K562 (cell line): Measurements from ENCODE around the gene CAMK1D. TPM values are rescaled to one million over a fixed set of nuclear protein-coding genes. Genes with fewer than 3 reads are reported as not detected.

Experiments used
- ATAC-seq: fragments of 200-7000 bp; cut with Tn5 transposase; 3 replicates; pipeline ENCODE4 v1.9.1; 2020; ENCODE audit warnings: moderate library complexity
- BruUV-seq: library from RNA; stranded (reverse); fragments of 400-500 nt; replicated peaks from 2 replicates; lab custom pipeline; 2021; lab: Mats Ljungman, UMichigan
- CTCF ChIA-PET: fragments of 300-600 bp; formaldehyde crosslinking; extraction: SDS; loops from one replicate; lab custom pipeline; 2021; ENCODE audit warnings: low intra/inter-chr PET ratio; lab: Yijun Ruan, JAX
- POLR2A ChIA-PET: fragments of 300-600, 350-650 bp; sonication (Branson Sonifier 250); formaldehyde crosslinking; extraction: SDS; loops from one replicate; lab custom pipeline; 2021; ENCODE audit warnings: antibody characterized with exemption, inconsistent platforms; lab: Yijun Ruan, JAX
- DNase-seq, 4 experiments: peaks; one replicate each; pipeline versions ENCODE4 v3.0.0 to v3.0.0-alpha.2; 2011 to 2018; ENCODE audit warnings: low spot score in 3 of 4, mixed read lengths in 3 of 4; ENCODE audit errors: extremely low read depth in 1 of 4
- FAIRE-seq: peaks from 2 replicates; lab custom pipeline; 2011; peaks lifted over from hg19 to GRCh38; lab: Jason Lieb, UNC
- H2AFZ ChIP-seq: 2 replicates; pipeline ENCODE4 v1.6.0; 2011; ENCODE audit warnings: low read depth, low read length, control low read depth, inconsistent platforms
- H3K27ac ChIP-seq: fragments of 200-600 bp; 3 replicates; pipeline ENCODE4 v1.8.0; 2011; ENCODE audit warnings: low read depth, mild to moderate bottlenecking, control low read depth, inconsistent platforms, low read length, moderate library complexity, mixed read lengths; ENCODE audit errors: extremely low read depth
- H3K27me3 ChIP-seq, 2 experiments: fragments of 300-600 bp in 1 of 2; 2 replicates in 1 of 2; 3 replicates in 1 of 2; pipeline versions ENCODE4 v1.6.0 to v1.8.0; 2011; ENCODE audit warnings: inconsistent platforms in 2 of 2, low read length in 2 of 2, mild to moderate bottlenecking in 1 of 2, mixed read lengths in 1 of 2, moderate library complexity in 1 of 2; ENCODE audit not compliant: control insufficient read depth in 2 of 2, insufficient read depth in 2 of 2
- H3K36me3 ChIP-seq: fragments of 300-600 bp; 3 replicates; pipeline ENCODE4 v1.8.0; 2011; ENCODE audit warnings: mild to moderate bottlenecking, low read length, inconsistent platforms; ENCODE audit not compliant: control insufficient read depth, insufficient read depth
- H3K4me1 ChIP-seq, 2 experiments: fragments of 200-600 bp in 1 of 2; replicated peaks in 1 of 2; 2 replicates in 1 of 2; 3 replicates in 1 of 2; pipeline versions ENCODE4 v1.5.1 to v1.8.0; 2011; ENCODE audit warnings: inconsistent platforms in 2 of 2, low read length in 2 of 2, mild to moderate bottlenecking in 1 of 2, mixed read lengths in 1 of 2, moderate library complexity in 1 of 2; ENCODE audit not compliant: control insufficient read depth in 2 of 2, insufficient read depth in 2 of 2
- H3K4me2 ChIP-seq: 2 replicates; pipeline ENCODE4 v1.6.1; 2011; ENCODE audit warnings: low read length, control low read depth, inconsistent platforms, mixed read lengths; ENCODE audit not compliant: insufficient read depth
- H3K4me3 ChIP-seq: fragments of 200-600 bp; sonication (generic), shearing (Covaris generic); 2 replicates; pipeline ENCODE4 v1.5.1; 2016; ENCODE audit warnings: control low read depth, inconsistent platforms
- H3K79me2 ChIP-seq: fragments of 200-600 bp; 3 replicates; pipeline ENCODE4 v1.8.0; 2011; ENCODE audit warnings: low read length, inconsistent platforms; ENCODE audit not compliant: control insufficient read depth, insufficient read depth
- H3K9ac ChIP-seq, 2 experiments: 2 replicates each; pipeline versions ENCODE4 v1.6.0 to v1.6.1; 2011; ENCODE audit warnings: low read depth in 2 of 2, low read length in 2 of 2, control low read depth in 1 of 2, inconsistent platforms in 1 of 2, mild to moderate bottlenecking in 1 of 2, mixed read lengths in 1 of 2; ENCODE audit not compliant: insufficient read depth in 1 of 2
- H3K9me1 ChIP-seq: one replicate; pipeline ENCODE4 v1.6.0; 2011; ENCODE audit warnings: inconsistent platforms, mild to moderate bottlenecking, low read length, moderate library complexity; ENCODE audit not compliant: control insufficient read depth, insufficient read depth
- H3K9me3 ChIP-seq: replicated peaks from 2 replicates; pipeline ENCODE4 v1.5.1; 2011; ENCODE audit warnings: low read depth, low read length, inconsistent platforms; ENCODE audit not compliant: control insufficient read depth, insufficient read depth
- H4K20me1 ChIP-seq: replicated peaks from 2 replicates; pipeline ENCODE4 v1.6.1; 2011; ENCODE audit warnings: low read length, inconsistent platforms, mixed read lengths; ENCODE audit not compliant: control insufficient read depth, insufficient read depth
- BMI1 ChIP-seq: fragments of 150-350 bp; IDR thresholded peaks from 2 replicates; pipeline ENCODE4 v1.6.1; 2014; ENCODE audit warnings: low read length
- PURB ChIP-seq: sonication (generic); formaldehyde crosslinking; IDR thresholded peaks from 2 replicates; pipeline ENCODE4 v1.9.0; 2021; ENCODE audit warnings: low read depth, mild to moderate bottlenecking, missing genetic modification reagents
- SAP30 ChIP-seq: fragments of 200-600 bp; sonication (generic); IDR thresholded peaks from 2 replicates; pipeline ENCODE4 v1.6.1; 2012; ENCODE audit warnings: borderline replicate concordance, low read depth, mild to moderate bottlenecking, moderate library complexity, low read length, control low read depth, inconsistent platforms; ENCODE audit not compliant: insufficient read depth, poor library complexity, severe bottlenecking
- SPI1 ChIP-seq: IDR thresholded peaks from 2 replicates; pipeline ENCODE4 v1.6.1; 2011; ENCODE audit warnings: low read depth, low read length, control low read depth, borderline replicate concordance
- SRSF7 ChIP-seq: fragments of 200-400 bp; formaldehyde crosslinking; optimal IDR thresholded peaks from 2 replicates; pipeline ENCODE3; 2017; ENCODE audit warnings: mild to moderate bottlenecking, low read depth, low read length
- STAT5B ChIP-seq: fragments of 250-450 bp; sonication (Bioruptor Pico); IDR thresholded peaks from 2 replicates; pipeline ENCODE4 v1.8.0; 2021; ENCODE audit warnings: mild to moderate bottlenecking, inconsistent platforms
- TGIF2 ChIP-seq: sonication (generic); formaldehyde crosslinking; IDR thresholded peaks from 2 replicates; pipeline ENCODE4 v1.8.1; 2022; ENCODE audit warnings: mild to moderate bottlenecking, missing genetic modification reagents, moderate library complexity
- WGBS: fragments of 100-300 bp; shearing (Covaris generic); methylation state at CpG from one replicate; pipeline ENCODE4 v1.1.6; 2016; ENCODE audit warnings: low coverage, mixed read lengths; ENCODE audit not compliant: insufficient coverage; ENCODE audit errors: missing lambda C conversion rate; 5-methylcytosine and 5-hydroxymethylcytosine counted together
- in situ Hi-C: fragments of 300-500 bp; cut with MboI; formaldehyde crosslinking; loops from 4 replicates; pipeline ENCODE4 v1.15.0; 2018; ENCODE audit warnings: inconsistent platforms, mixed read lengths
- intact Hi-C: fragments of 100-400 bp; cut with micrococcal nuclease; formaldehyde crosslinking; loops from 2 replicates; pipeline ENCODE4 v1.14.2; 2022
- polyA plus RNA-seq, 8 experiments: library from polyadenylated mRNA; depleted of rRNA in 4 of 8; stranded (reverse) in 5 of 8; unstranded in 3 of 8; fragments of >200 nt; fragmentation: Nextera tagmentation in 2 of 8; fragmentation: Illumina TruSeq in 1 of 8; extraction: Ambion mirVana in 2 of 8; extraction: Trizol in 1 of 8; gene quantifications; 2 replicates each; pipeline versions ENCODE4 v1.2.1 to v1.2.3, GENCODE V29; 2011 to 2014; ENCODE audit warnings: inconsistent platforms in 1 of 8, missing spikeins in 1 of 8
- total RNA-seq, 7 experiments: library from RNA; depleted of rRNA in 6 of 7; stranded (reverse); fragments of >200 nt in 6 of 7; fragmentation: Illumina TruSeq in 2 of 7; extraction: Trizol in 2 of 7; gene quantifications; 2 replicates each; pipeline versions ENCODE4 v1.2.1 to v1.2.3, GENCODE V29; 2011 to 2021; ENCODE audit warnings: low replicate concordance in 1 of 7
- TF ChIP-seq, protein P1 (sequence below): fragments of 250-450 bp; sonication (Bioruptor Pico); IDR thresholded peaks from 2 replicates; pipeline ENCODE4 v1.4.0; 2020

CAMK1D gene
- total and polyA plus RNA-seq, 9 of the 15 experiments (the other 6 are each of a cell fraction or from before 2014, with no cell fraction given), result 0.12 to 0.24 (median 0.20) TPM; not detected in 5

DNA sequence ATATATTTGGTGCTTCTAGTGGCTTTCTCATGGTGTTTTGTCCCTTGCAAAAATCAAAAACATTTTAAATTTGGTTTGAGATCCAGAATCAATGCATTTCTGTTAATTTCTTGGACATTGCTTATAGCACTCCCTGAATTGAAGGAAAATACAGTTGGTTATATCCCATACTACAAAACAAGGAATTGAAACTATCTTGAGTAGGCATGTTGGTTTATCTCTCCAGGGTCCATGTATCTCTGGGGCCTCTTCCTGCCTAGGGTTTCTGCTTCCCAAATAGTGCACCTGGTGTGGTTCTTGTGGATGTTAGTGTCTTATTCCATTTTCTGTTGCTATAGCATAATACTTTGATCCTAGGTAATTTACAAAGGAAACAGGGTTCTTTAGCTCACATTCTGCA is 212.4 kb downstream of the CAMK1D start (continued):
- TF ChIP-seq, protein P1, sequence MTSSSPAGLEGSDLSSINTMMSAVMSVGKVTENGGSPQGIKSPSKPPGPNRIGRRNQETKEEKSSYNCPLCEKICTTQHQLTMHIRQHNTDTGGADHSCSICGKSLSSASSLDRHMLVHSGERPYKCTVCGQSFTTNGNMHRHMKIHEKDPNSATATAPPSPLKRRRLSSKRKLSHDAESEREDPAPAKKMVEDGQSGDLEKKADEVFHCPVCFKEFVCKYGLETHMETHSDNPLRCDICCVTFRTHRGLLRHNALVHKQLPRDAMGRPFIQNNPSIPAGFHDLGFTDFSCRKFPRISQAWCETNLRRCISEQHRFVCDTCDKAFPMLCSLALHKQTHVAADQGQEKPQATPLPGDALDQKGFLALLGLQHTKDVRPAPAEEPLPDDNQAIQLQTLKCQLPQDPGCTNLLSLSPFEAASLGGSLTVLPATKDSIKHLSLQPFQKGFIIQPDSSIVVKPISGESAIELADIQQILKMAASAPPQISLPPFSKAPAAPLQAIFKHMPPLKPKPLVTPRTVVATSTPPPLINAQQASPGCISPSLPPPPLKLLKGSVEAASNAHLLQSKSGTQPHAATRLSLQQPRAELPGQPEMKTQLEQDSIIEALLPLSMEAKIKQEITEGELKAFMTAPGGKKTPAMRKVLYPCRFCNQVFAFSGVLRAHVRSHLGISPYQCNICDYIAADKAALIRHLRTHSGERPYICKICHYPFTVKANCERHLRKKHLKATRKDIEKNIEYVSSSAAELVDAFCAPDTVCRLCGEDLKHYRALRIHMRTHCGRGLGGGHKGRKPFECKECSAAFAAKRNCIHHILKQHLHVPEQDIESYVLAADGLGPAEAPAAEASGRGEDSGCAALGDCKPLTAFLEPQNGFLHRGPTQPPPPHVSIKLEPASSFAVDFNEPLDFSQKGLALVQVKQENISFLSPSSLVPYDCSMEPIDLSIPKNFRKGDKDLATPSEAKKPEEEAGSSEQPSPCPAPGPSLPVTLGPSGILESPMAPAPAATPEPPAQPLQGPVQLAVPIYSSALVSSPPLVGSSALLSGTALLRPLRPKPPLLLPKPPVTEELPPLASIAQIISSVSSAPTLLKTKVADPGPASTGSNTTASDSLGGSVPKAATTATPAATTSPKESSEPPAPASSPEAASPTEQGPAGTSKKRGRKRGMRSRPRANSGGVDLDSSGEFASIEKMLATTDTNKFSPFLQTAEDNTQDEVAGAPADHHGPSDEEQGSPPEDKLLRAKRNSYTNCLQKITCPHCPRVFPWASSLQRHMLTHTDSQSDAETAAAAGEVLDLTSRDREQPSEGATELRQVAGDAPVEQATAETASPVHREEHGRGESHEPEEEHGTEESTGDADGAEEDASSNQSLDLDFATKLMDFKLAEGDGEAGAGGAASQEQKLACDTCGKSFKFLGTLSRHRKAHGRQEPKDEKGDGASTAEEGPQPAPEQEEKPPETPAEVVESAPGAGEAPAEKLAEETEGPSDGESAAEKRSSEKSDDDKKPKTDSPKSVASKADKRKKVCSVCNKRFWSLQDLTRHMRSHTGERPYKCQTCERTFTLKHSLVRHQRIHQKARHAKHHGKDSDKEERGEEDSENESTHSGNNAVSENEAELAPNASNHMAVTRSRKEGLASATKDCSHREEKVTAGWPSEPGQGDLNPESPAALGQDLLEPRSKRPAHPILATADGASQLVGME (CRISPR knock-in tag), result no peak
- TF ChIP-seq SPI1 (no peak), SAP30 (no peak), STAT5B (CRISPR knock-in tag) (no peak)

DNA sequence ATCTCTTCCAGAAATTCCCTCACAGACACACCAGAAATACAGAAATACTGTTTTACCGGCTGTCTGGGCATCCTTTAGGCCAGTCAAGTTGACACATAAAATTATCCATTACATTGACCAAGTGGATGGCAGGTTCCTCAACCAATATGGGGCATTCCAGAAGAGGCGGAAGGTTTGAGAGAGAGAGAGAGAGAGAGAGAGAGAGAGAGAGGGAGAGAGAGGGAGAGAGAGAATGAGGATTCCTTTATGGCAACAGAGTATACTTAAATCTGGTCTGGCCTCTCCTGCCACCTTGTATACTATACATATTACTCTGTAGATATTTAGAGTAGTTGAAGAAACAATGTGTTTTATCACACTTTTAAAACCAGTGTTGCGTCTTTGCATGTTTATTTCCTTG is 214.1 kb downstream of the CAMK1D start:
- Histone ChIP-seq H4K20me1 (no peaks in the 10 kb centered on the region), H3K36me3 (no peaks in the 10 kb centered on the region), H3K4me3 (no peak overlapping the region), H2AFZ (no peak overlapping the region), H3K9ac (no peak overlapping the region), H3K79me2 (no peaks in the 10 kb centered on the region), H3K9me1 (no peaks in the 10 kb centered on the region), H3K4me2 (no peak overlapping the region), H3K27me3 (peaks cover 21 to 54% of the 10 kb centered on the region in 2 experiments), H3K9me3 (no peaks in the 10 kb centered on the region), H3K4me1 (no peaks in the 10 kb centered on the region), H3K27ac (no peak overlapping the region)
- CTCF ChIA-PET, result no interaction called here
- TF ChIP-seq SRSF7 (no peak), BMI1 (no peak), PURB (CRISPR knock-in tag) (no peak), TGIF2 (no peak)
- 13% methylated on average over 3 of the region's 3 CpGs for WGBS
- no TSS peak for BruUV-seq
- intact Hi-C loops, result no loop called here
- in situ Hi-C loops, result no loop called here
- ATAC-seq, result no peak
- POLR2A ChIA-PET, result interaction anchor here (0.8 kb wide), 1 partner anchor 71 kb away, joined by 3 read pairs; no protein-coding TSS in a partner anchor
- no peak for DNase-seq
- FAIRE-seq, result no peak
